Measurements from ENCODE around the gene LEFTY1. TPM values are rescaled to one million over a fixed set of nuclear protein-coding genes. Genes with fewer than 3 reads are reported as not detected.

Gene LEFTY1
- total and polyA plus RNA-seq, 9 of the 15 experiments (the other 6 are each of a cell fraction or from before 2014, with no cell fraction given), result 0.07 to 0.24 (median 0.17) TPM; not detected in 5

DNA sequence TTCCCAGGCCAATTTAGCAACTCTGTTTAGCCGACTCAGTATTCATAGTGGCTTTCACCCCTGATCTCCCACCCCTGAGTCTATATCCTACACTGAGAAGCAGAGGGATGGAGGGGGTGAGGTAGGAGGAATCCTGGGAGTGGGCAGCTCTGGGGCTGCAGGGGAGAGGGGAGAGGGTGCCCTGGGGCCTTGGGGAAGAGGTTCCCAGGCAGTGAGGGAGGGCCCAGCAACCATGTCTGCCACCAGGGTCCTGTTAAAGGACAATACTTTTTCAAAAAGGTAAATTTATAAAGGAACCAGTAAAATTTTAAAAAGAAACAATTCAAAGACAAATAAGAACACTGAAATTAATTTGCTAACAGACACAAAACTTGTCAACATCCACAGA, 48.7 kb downstream of the LEFTY1 start (continued):
- TF ChIP-seq, protein P1, sequence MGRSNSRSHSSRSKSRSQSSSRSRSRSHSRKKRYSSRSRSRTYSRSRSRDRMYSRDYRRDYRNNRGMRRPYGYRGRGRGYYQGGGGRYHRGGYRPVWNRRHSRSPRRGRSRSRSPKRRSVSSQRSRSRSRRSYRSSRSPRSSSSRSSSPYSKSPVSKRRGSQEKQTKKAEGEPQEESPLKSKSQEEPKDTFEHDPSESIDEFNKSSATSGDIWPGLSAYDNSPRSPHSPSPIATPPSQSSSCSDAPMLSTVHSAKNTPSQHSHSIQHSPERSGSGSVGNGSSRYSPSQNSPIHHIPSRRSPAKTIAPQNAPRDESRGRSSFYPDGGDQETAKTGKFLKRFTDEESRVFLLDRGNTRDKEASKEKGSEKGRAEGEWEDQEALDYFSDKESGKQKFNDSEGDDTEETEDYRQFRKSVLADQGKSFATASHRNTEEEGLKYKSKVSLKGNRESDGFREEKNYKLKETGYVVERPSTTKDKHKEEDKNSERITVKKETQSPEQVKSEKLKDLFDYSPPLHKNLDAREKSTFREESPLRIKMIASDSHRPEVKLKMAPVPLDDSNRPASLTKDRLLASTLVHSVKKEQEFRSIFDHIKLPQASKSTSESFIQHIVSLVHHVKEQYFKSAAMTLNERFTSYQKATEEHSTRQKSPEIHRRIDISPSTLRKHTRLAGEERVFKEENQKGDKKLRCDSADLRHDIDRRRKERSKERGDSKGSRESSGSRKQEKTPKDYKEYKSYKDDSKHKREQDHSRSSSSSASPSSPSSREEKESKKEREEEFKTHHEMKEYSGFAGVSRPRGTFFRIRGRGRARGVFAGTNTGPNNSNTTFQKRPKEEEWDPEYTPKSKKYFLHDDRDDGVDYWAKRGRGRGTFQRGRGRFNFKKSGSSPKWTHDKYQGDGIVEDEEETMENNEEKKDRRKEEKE (IDR thresholded peaks at IDR 0.05; ENCODE audit: borderline replicate concordance in 1 of 2, control insufficient read depth in 1 of 2, low read depth in 2 of 2, low read length in 1 of 2), result no peak
- TF ChIP-seq SMAD4 (CRISPR knock-in tag; conservative IDR thresholded peaks at IDR 0.05), result no peak
- TF ChIP-seq, protein P2, sequence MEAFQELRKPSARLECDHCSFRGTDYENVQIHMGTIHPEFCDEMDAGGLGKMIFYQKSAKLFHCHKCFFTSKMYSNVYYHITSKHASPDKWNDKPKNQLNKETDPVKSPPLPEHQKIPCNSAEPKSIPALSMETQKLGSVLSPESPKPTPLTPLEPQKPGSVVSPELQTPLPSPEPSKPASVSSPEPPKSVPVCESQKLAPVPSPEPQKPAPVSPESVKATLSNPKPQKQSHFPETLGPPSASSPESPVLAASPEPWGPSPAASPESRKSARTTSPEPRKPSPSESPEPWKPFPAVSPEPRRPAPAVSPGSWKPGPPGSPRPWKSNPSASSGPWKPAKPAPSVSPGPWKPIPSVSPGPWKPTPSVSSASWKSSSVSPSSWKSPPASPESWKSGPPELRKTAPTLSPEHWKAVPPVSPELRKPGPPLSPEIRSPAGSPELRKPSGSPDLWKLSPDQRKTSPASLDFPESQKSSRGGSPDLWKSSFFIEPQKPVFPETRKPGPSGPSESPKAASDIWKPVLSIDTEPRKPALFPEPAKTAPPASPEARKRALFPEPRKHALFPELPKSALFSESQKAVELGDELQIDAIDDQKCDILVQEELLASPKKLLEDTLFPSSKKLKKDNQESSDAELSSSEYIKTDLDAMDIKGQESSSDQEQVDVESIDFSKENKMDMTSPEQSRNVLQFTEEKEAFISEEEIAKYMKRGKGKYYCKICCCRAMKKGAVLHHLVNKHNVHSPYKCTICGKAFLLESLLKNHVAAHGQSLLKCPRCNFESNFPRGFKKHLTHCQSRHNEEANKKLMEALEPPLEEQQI (IDR thresholded peaks at IDR 0.05), result no peak
- no peak for TF ChIP-seq ZNF436 (CRISPR knock-in tag; IDR thresholded peaks at IDR 0.05)

DNA sequence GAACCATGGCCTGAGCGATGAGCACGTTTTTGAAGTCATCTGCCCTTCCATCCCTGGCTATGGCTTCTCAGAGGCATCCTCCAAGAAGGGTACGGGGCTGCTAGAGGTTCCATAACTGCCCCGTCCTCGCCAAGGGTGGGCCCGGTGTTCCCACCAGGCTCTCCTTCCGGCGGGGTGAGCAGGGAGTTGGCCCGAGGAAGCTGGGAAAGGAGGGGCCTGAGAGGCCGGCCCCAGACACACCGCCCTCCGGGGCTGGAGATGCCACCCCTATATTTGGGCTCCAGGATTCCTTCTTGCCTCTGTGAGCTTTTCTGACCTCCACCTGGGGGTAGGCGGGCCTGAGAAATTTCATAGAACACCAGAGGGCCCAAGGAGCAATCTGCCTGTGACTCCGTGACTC, 50.2 kb downstream of the LEFTY1 start:
- Histone ChIP-seq H3K79me2 (ENCODE audit: control insufficient read depth, insufficient read depth, low read length) (no peaks in the 10 kb centered on the region), H3K36me3 (ENCODE audit: control insufficient read depth, insufficient read depth, low read length) (no peaks in the 10 kb centered on the region), H3K4me1 (replicated peaks in 1 of 2; ENCODE audit: control insufficient read depth in 2 of 2, insufficient read depth in 2 of 2, low read length in 2 of 2) (peaks cover 0 to 6% of the 10 kb centered on the region in 2 experiments; a peak in 1 of 5 replicates), H2AFZ (ENCODE audit: low read depth, low read length) (no peak overlapping the region), H3K27me3 (ENCODE audit: control insufficient read depth in 2 of 2, insufficient read depth in 2 of 2, low read length in 2 of 2) (no peaks in the 10 kb centered on the region), H3K4me3 (no peak overlapping the region), H3K9me3 (replicated peaks; ENCODE audit: control insufficient read depth, insufficient read depth, low read depth, low read length) (no peaks in the 10 kb centered on the region), H4K20me1 (replicated peaks; ENCODE audit: control insufficient read depth, insufficient read depth, low read length) (no peaks in the 10 kb centered on the region), H3K9me1 (ENCODE audit: control insufficient read depth, insufficient read depth, low read length) (no peaks in the 10 kb centered on the region), H3K9ac (ENCODE audit: insufficient read depth in 1 of 2, low read depth in 2 of 2, low read length in 2 of 2) (0 out of 4 replicates have a peak overlapping the region, but pooled peaks of 1 of the 2 experiments have one; percentile 6), H3K4me2 (ENCODE audit: insufficient read depth, low read length) (no peak overlapping the region), H3K27ac (ENCODE audit: extremely low read depth, low read depth, low read length) (no peak overlapping the region)
- no TSS peak for BruUV-seq (replicated peaks)
- in situ Hi-C loops (cut with MboI), result no loop called here
- 55% methylated on average over 13 of the region's 14 CpGs for WGBS (ENCODE audit: insufficient coverage, low coverage, missing lambda C conversion rate)
- ATAC-seq (no peak), DNase-seq (ENCODE audit: extremely low read depth in 1 of 4, low spot score in 3 of 4) (no peak), FAIRE-seq (no peak)
- CTCF ChIA-PET (ENCODE audit: low intra/inter-chr PET ratio), result no interaction called here
- intact Hi-C loops (cut with micrococcal nuclease), result no loop called here
- POLR2A ChIA-PET, result interaction anchor here (0.6 to 1.0 kb wide), 3 partner anchors 21 to 116 kb away, joined by 3 to 4 read pairs (median 3); no protein-coding TSS in a partner anchor
- TF ChIP-seq POLR2G (IDR thresholded peaks at IDR 0.05; ENCODE audit: low read depth, low read length), result peak; percentile 69
- TF ChIP-seq KDM2B (CRISPR knock-in tag; IDR thresholded peaks at IDR 0.05), result no peak
- TF ChIP-seq, protein P3, sequence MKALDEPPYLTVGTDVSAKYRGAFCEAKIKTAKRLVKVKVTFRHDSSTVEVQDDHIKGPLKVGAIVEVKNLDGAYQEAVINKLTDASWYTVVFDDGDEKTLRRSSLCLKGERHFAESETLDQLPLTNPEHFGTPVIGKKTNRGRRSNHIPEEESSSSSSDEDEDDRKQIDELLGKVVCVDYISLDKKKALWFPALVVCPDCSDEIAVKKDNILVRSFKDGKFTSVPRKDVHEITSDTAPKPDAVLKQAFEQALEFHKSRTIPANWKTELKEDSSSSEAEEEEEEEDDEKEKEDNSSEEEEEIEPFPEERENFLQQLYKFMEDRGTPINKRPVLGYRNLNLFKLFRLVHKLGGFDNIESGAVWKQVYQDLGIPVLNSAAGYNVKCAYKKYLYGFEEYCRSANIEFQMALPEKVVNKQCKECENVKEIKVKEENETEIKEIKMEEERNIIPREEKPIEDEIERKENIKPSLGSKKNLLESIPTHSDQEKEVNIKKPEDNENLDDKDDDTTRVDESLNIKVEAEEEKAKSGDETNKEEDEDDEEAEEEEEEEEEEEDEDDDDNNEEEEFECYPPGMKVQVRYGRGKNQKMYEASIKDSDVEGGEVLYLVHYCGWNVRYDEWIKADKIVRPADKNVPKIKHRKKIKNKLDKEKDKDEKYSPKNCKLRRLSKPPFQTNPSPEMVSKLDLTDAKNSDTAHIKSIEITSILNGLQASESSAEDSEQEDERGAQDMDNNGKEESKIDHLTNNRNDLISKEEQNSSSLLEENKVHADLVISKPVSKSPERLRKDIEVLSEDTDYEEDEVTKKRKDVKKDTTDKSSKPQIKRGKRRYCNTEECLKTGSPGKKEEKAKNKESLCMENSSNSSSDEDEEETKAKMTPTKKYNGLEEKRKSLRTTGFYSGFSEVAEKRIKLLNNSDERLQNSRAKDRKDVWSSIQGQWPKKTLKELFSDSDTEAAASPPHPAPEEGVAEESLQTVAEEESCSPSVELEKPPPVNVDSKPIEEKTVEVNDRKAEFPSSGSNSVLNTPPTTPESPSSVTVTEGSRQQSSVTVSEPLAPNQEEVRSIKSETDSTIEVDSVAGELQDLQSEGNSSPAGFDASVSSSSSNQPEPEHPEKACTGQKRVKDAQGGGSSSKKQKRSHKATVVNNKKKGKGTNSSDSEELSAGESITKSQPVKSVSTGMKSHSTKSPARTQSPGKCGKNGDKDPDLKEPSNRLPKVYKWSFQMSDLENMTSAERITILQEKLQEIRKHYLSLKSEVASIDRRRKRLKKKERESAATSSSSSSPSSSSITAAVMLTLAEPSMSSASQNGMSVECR (CRISPR knock-in tag; IDR thresholded peaks at IDR 0.05), result no peak
- peak; percentile 36 for TF ChIP-seq RBM22 (IDR thresholded peaks at IDR 0.05; ENCODE audit: low read depth, low read length, poor library complexity, severe bottlenecking)
- no peak for TF ChIP-seq GTF2F1 (IDR thresholded peaks at IDR 0.05; ENCODE audit: low read depth, low read length)
- TF ChIP-seq TEAD1 (CRISPR knock-in tag; IDR thresholded peaks at IDR 0.05), result no peak

All from K562 (cell line).